Measurements from ENCODE around the gene KIF16B. TPM values are rescaled to one million over a fixed set of nuclear protein-coding genes. Genes with fewer than 3 reads are reported as not detected.
"Not testable (repeated sequence)": the region's sequence is repeated elsewhere in the genome, so short reads cannot be mapped to it uniquely, and the experiment has no call there.

The KIF16B gene
- total and polyA plus RNA-seq, 10 of the 15 experiments (the other 5 are each of a cell fraction or from before 2014, with no cell fraction given) = 0.21 to 5.2 (median 3.0) TPM

DNA sequence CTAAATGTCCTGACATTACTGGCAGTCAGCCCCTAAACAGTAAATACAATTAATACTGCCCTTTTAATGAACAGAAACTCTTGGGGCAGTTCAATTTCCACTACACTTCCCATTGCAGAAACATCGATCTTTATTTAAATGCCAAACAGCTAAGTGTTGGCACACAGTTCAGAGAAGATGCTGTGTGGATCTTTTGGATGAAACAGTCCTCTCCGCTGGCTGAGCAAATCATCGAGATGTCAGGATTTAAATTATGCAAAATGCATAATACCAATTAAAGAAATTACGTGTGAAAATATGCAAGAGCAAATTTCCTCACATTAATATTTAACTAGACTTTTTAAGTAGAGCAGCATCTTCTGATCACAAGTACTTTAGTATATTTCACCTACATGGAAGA, 132.6 kb downstream of the KIF16B start:
- intact Hi-C loops (cut with micrococcal nuclease; ENCODE audit: unreplicated experiment) = no loop called here
- BruUV-seq (replicated peaks) = no TSS peak
- WGBS (ENCODE audit: insufficient coverage, insufficient replicate concordance, low lambda C conversion rate, missing lambda C conversion rate) = 80% methylated on average over 4 of the region's 4 CpGs
- Histone ChIP-seq H3K4me1 (ENCODE audit: control insufficient read depth, insufficient read depth, low read length) (no peaks in the 10 kb centered on the region), H2AFZ (ENCODE audit: control insufficient read depth, low read depth, low read length) (no peak overlapping the region), H3K79me2 (ENCODE audit: control insufficient read depth, insufficient read depth, low read length) (no peaks in the 10 kb centered on the region), H3K9me3 (replicated peaks; ENCODE audit: control insufficient read depth, insufficient read depth, low read length) (no peaks in the 10 kb centered on the region; the same call in 2 of the 3 replicates), H3K36me3 (ENCODE audit: control insufficient read depth in 2 of 2, insufficient read depth in 2 of 2, low read length in 1 of 2) (no peaks in the 10 kb centered on the region; a peak in 1 of 4 replicates), H3K9ac (ENCODE audit: control insufficient read depth, insufficient read depth, low read length) (no peak overlapping the region), H4K20me1 (ENCODE audit: control insufficient read depth, insufficient read depth) (no peaks in the 10 kb centered on the region), H3K4me3 (no peak overlapping the region), H3K27me3 (replicated peaks in 1 of 2; ENCODE audit: control insufficient read depth in 2 of 2, insufficient read depth in 2 of 2, low read length in 1 of 2) (no peaks in the 10 kb centered on the region), H3K4me2 (ENCODE audit: control insufficient read depth, insufficient read depth) (no peak overlapping the region), H3K27ac (ENCODE audit: control insufficient read depth, insufficient read depth) (no peak overlapping the region)
- ChIA-PET POLR2A (no interaction called here), CTCF (no interaction called here), SMC1A (ENCODE audit: uncharacterized antibody, unreplicated experiment) (no interaction called here), RAD21 (ENCODE audit: unreplicated experiment) (no interaction called here)
- no peak for ATAC-seq
- DNase-seq (ENCODE audit: low read depth, low spot score) = no peak
- TF ChIP-seq ESRRA (IDR thresholded peaks at IDR 0.05; ENCODE audit: low read length) (no peak), BRCA1 (IDR thresholded peaks at IDR 0.05; ENCODE audit: low read depth, low read length) (no peak), CBX3 (IDR thresholded peaks at IDR 0.05; ENCODE audit: borderline replicate concordance, low read depth) (no peak), PAX5 (IDR thresholded peaks at IDR 0.05; ENCODE audit: borderline replicate concordance, low read depth, low read length) (no peak), MAX (IDR thresholded peaks at IDR 0.05; ENCODE audit: low read depth, low read length) (no peak), SMARCA5 (IDR thresholded peaks at IDR 0.05) (no peak), STAT3 (IDR thresholded peaks at IDR 0.05; ENCODE audit: low read depth, low read length) (no peak), REST (IDR thresholded peaks at IDR 0.05; ENCODE audit: low read depth, low read length) (no peak), NBN (IDR thresholded peaks at IDR 0.05) (no peak)
- TF ChIP-seq, protein P1, sequence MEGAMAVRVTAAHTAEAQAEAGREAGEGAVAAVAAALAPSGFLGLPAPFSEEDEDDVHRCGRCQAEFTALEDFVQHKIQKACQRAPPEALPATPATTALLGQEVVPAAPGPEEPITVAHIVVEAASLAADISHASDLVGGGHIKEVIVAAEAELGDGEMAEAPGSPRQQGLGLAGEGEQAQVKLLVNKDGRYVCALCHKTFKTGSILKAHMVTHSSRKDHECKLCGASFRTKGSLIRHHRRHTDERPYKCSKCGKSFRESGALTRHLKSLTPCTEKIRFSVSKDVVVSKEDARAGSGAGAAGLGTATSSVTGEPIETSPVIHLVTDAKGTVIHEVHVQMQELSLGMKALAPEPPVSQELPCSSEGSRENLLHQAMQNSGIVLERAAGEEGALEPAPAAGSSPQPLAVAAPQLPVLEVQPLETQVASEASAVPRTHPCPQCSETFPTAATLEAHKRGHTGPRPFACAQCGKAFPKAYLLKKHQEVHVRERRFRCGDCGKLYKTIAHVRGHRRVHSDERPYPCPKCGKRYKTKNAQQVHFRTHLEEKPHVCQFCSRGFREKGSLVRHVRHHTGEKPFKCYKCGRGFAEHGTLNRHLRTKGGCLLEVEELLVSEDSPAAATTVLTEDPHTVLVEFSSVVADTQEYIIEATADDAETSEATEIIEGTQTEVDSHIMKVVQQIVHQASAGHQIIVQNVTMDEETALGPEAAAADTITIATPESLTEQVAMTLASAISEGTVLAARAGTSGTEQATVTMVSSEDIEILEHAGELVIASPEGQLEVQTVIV (IDR thresholded peaks at IDR 0.05; ENCODE audit: borderline replicate concordance, partially characterized antibody) = no peak
- no peak for FAIRE-seq
- in situ Hi-C loops (cut with MboI) = no loop called here

DNA sequence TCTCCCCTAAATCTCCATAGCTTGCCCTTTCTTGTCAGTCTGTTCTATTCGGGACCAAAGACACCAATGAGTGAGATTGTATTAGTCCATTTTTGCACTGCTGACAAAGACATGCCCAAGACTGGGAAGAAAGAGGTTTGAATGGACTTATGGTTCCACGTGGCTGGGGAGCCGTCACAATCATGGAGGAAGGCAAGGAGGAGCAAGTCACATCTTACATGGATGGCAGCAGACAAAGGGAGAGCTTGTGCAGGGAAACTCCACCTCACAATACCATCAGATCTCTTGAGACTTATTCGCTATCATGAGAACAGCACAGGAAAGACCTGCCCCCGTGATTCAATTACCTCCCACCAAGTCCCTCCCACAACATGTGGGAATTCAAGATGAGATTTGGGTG, 133.7 kb downstream of the KIF16B start:
- H4K20me1 ChIP-seq (ENCODE audit: control insufficient read depth, insufficient read depth); FAIRE-seq; POLR2A ChIA-PET; ATAC-seq; BruUV-seq (replicated peaks); H3K36me3 ChIP-seq (ENCODE audit: control insufficient read depth in 2 of 2, insufficient read depth in 2 of 2, low read length in 1 of 2); H3K79me2 ChIP-seq (ENCODE audit: control insufficient read depth, insufficient read depth, low read length); CTCF ChIA-PET; H2AFZ ChIP-seq (ENCODE audit: control insufficient read depth, low read depth, low read length); H3K9ac ChIP-seq (ENCODE audit: control insufficient read depth, insufficient read depth, low read length); H3K27me3 ChIP-seq (replicated peaks in 1 of 2; ENCODE audit: control insufficient read depth in 2 of 2, insufficient read depth in 2 of 2, low read length in 1 of 2); H3K4me3 ChIP-seq; DNase-seq (ENCODE audit: low read depth, low spot score); RAD21 ChIA-PET (ENCODE audit: unreplicated experiment); in situ Hi-C loops (cut with MboI); H3K4me1 ChIP-seq (ENCODE audit: control insufficient read depth, insufficient read depth, low read length); H3K27ac ChIP-seq (ENCODE audit: control insufficient read depth, insufficient read depth); H3K4me2 ChIP-seq (ENCODE audit: control insufficient read depth, insufficient read depth); H3K9me3 ChIP-seq (replicated peaks; ENCODE audit: control insufficient read depth, insufficient read depth, low read length): not testable (repeated sequence)
- intact Hi-C loops (cut with micrococcal nuclease; ENCODE audit: unreplicated experiment) = loop anchor here (10.0 kb wide), 4 partner anchors 85 to 455 kb away; no protein-coding TSS in a partner anchor
- SMC1A ChIA-PET (ENCODE audit: uncharacterized antibody, unreplicated experiment) = interaction anchor here (0.6 kb wide), 1 partner anchor 14 kb away, joined by 3 read pairs; no protein-coding TSS in a partner anchor
- 50% methylated on average over 5 of the region's 5 CpGs for WGBS (ENCODE audit: insufficient coverage, insufficient replicate concordance, low lambda C conversion rate, missing lambda C conversion rate)

All from GM12878 (cell line).